GM21619 (cell line): Measurements from ENCODE around the gene TMEM271.

Experiments used
- ATAC-seq: cut with Tn5 transposase; IDR thresholded peaks from one replicate; pipeline ENCODE4 v1.9.1; 2021; ENCODE audit not compliant: unreplicated experiment

Gene TMEM271

GRCh38 chr4:534576-535151 is 41.4 kb downstream of the TMEM271 start:
- ATAC-seq: no peak

GRCh38 chr4:534101-534575 is 42.0 kb downstream of the TMEM271 start:
- ATAC-seq: no peak

- ATAC-seq: no peak
Observed at GRCh38 chr4:533318-534100, 42.6 kb downstream of the TMEM271 start.

- ATAC-seq: no peak
Observed at GRCh38 chr4:532588-533317, 43.3 kb downstream of the TMEM271 start.

GRCh38 chr4:531721-532565 is 44.2 kb downstream of the TMEM271 start:
- no peak for ATAC-seq

- ATAC-seq: no peak
Observed at GRCh38 chr4:531076-531475, 45.0 kb downstream of the TMEM271 start.

GRCh38 chr4:530017-530781 is 45.9 kb downstream of the TMEM271 start:
- no peak for ATAC-seq

GRCh38 chr4:529563-529962 is 46.5 kb downstream of the TMEM271 start:
- ATAC-seq: no peak

GRCh38 chr4:528835-529234 is 47.3 kb downstream of the TMEM271 start:
- ATAC-seq: no peak

GRCh38 chr4:528296-528695 is 47.8 kb downstream of the TMEM271 start:
- no peak for ATAC-seq

- ATAC-seq: no peak
Observed at GRCh38 chr4:526971-527460, 49.1 kb downstream of the TMEM271 start.

GRCh38 chr4:526189-526909 is 49.7 kb downstream of the TMEM271 start:
- ATAC-seq: no peak

GRCh38 chr4:525660-526059 is 50.4 kb downstream of the TMEM271 start:
- no peak for ATAC-seq

GRCh38 chr4:524196-524595 is 51.9 kb downstream of the TMEM271 start:
- ATAC-seq: no peak
